ENCODE measurements around the gene NRIP1. TPM values are rescaled to one million over a fixed set of nuclear protein-coding genes. Genes with fewer than 3 reads are reported as not detected.

NRIP1 gene
- polyA plus RNA-seq, 3 donors: 4.3 to 28.2 (median 23.5) TPM

GRCh38 chr21:15063081-15063813 lies 1.6 kb downstream of the NRIP1 start:
- peak overlapping the region; percentile 89 for H3K9ac ChIP-seq (ENCODE audit: insufficient read depth, low read length, poor library complexity, severe bottlenecking)
- H3K27ac Mint-ChIP-seq: peak overlapping the region in 6 of 7 donors; percentile 78 to 92 (median 80)
- H3K4me1 Mint-ChIP-seq: peaks cover 58% of the 10 kb centered on the region
- peak overlapping the region; percentile 65 to 97 (median 91) for H3K4me3 ChIP-seq (replicated peaks in 1 of 3; ENCODE audit: low read depth in 2 of 3, low read length in 3 of 3)
- peak overlapping the region; percentile 91 to 98 for H3K4me3 Mint-ChIP-seq
- intact Hi-C loops (cut with micrococcal nuclease): loop anchor here (5.0 to 10.0 kb wide), 4 partner anchors 159 to 422 kb away; no protein-coding TSS in a partner anchor
- H4K20me1 ChIP-seq (ENCODE audit: insufficient read depth, low read length): peaks cover 61% of the 10 kb centered on the region
- no peaks in the 10 kb centered on the region for H3K36me3 ChIP-seq (replicated peaks in 1 of 2; ENCODE audit: control insufficient read depth in 1 of 2, insufficient read depth in 2 of 2, low read length in 2 of 2)
- peaks cover 61% of the 10 kb centered on the region for H3K79me2 ChIP-seq (ENCODE audit: insufficient read depth, low read length)
- 1% methylated on average over 7 of the region's 11 CpGs for WGBS (ENCODE audit: insufficient coverage)
- DNase-seq: no peak
- peaks cover 38 to 63% of the 10 kb centered on the region in 2 donors for H3K4me1 ChIP-seq (ENCODE audit: control insufficient read depth in 1 of 2, insufficient read depth in 2 of 2, low read length in 2 of 2)
- no peak overlapping the region for H2AFZ ChIP-seq (ENCODE audit: insufficient read depth, low read depth, low read length, poor library complexity, severe bottlenecking)
- TF ChIP-seq CTCF (IDR thresholded peaks at IDR 0.05): no peak
- peak overlapping the region in 1 of 2 donors; percentile 73 for H3K27ac ChIP-seq (ENCODE audit: low read depth in 1 of 2, low read length in 2 of 2)
- H3K4me2 ChIP-seq (replicated peaks; ENCODE audit: extremely low read depth, low read length, poor library complexity, severe bottlenecking): peak overlapping the region; percentile 81
- H3K36me3 Mint-ChIP-seq: peaks cover 0 to 6% of the 10 kb centered on the region in 2 donors
- H3K9me3 Mint-ChIP-seq: no peaks in the 10 kb centered on the region
- no peaks in the 10 kb centered on the region for H3K9me3 ChIP-seq (replicated peaks in 1 of 2; ENCODE audit: control insufficient read depth in 1 of 2, insufficient read depth in 1 of 2, low read length in 2 of 2)
- no peaks in the 10 kb centered on the region for H3K27me3 ChIP-seq (ENCODE audit: control insufficient read depth in 2 of 2, insufficient read depth in 2 of 2, low read length in 2 of 2)
- H3K27me3 Mint-ChIP-seq (ENCODE audit: low read depth in 3 of 3): no peaks in the 10 kb centered on the region

- peak overlapping the region; percentile 81 for H3K4me2 ChIP-seq (replicated peaks; ENCODE audit: extremely low read depth, low read length, poor library complexity, severe bottlenecking)
- H3K9ac ChIP-seq (ENCODE audit: insufficient read depth, low read length, poor library complexity, severe bottlenecking): peak overlapping the region; percentile 89
- H4K20me1 ChIP-seq (ENCODE audit: insufficient read depth, low read length): peaks cover 67% of the 10 kb centered on the region
- H3K4me1 ChIP-seq (ENCODE audit: control insufficient read depth in 1 of 2, insufficient read depth in 2 of 2, low read length in 2 of 2): peaks cover 44 to 69% of the 10 kb centered on the region in 2 donors
- DNase-seq: no peak
- TF ChIP-seq CTCF (IDR thresholded peaks at IDR 0.05): no peak
- Mint-ChIP-seq H3K27me3 (ENCODE audit: low read depth in 3 of 3) (peaks cover 0 to 2% (median 0%) of the 10 kb centered on the region in 3 donors), H3K27ac (peak overlapping the region in 5 of 7 donors; percentile 23 to 92 (median 79)), H3K4me3 (peak overlapping the region; percentile 91 to 98), H3K36me3 (peaks cover 0 to 6% of the 10 kb centered on the region in 2 donors), H3K4me1 (peaks cover 65% of the 10 kb centered on the region), H3K9me3 (no peaks in the 10 kb centered on the region)
- no CpG with 5 or more reads among the region's 2 CpGs for WGBS (ENCODE audit: insufficient coverage)
- H3K27me3 ChIP-seq (ENCODE audit: control insufficient read depth in 2 of 2, insufficient read depth in 2 of 2, low read length in 2 of 2): no peaks in the 10 kb centered on the region
- H3K9me3 ChIP-seq (replicated peaks in 1 of 2; ENCODE audit: control insufficient read depth in 1 of 2, insufficient read depth in 1 of 2, low read length in 2 of 2): no peaks in the 10 kb centered on the region
- H3K27ac ChIP-seq (ENCODE audit: low read depth in 1 of 2, low read length in 2 of 2): peak overlapping the region in 1 of 2 donors; percentile 73
- no peak overlapping the region for H2AFZ ChIP-seq (ENCODE audit: insufficient read depth, low read depth, low read length, poor library complexity, severe bottlenecking)
- intact Hi-C loops (cut with micrococcal nuclease): loop anchor here (5.0 to 10.0 kb wide), 4 partner anchors 160 to 422 kb away; no protein-coding TSS in a partner anchor
- H3K36me3 ChIP-seq (replicated peaks in 1 of 2; ENCODE audit: control insufficient read depth in 1 of 2, insufficient read depth in 2 of 2, low read length in 2 of 2): no peaks in the 10 kb centered on the region
- peaks cover 68% of the 10 kb centered on the region for H3K79me2 ChIP-seq (ENCODE audit: insufficient read depth, low read length)
- H3K4me3 ChIP-seq (replicated peaks in 1 of 3; ENCODE audit: low read depth in 2 of 3, low read length in 3 of 3): peak overlapping the region; percentile 65 to 97 (median 91)
These were observed 2.2 kb downstream of the NRIP1 start for GRCh38 chr21:15062606-15062965.

Measured in CD14-positive monocyte (primary cell).